NCI-H1417 (cell line): ENCODE measurements around the gene TAS2R14.
A peak's percentile ranks its signal among the peaks of the same experiment; 100 is the strongest.

Experiments
- DNase-seq, 3 experiments: peaks; one replicate each; lab custom pipeline; 2025; lab: John Stamatoyannopoulos, UW

TAS2R14 gene

GRCh38 chr12:10939163-10939562, at the start of gene TAS2R14:
Gene TAS2R14 (minus strand): TSS chr12:10939263. CDS start chr12:10939207, 56 bp downstream.
- no peak for DNase-seq

GRCh38 chr12:10986812-10987211, 47.7 kb upstream of the TAS2R14 start, which contains the start of gene TAS2R50:
Gene TAS2R50 (minus strand): TSS chr12:10986912. CDS start chr12:10986860, 52 bp downstream.
- DNase-seq, result no peak

- DNase-seq, result no peak
These were observed 43.2 kb upstream of the TAS2R14 start for GRCh38 chr12:10982244-10982643.

- no peak for DNase-seq
These were observed 35.9 kb upstream of the TAS2R14 start for GRCh38 chr12:10974965-10975364.

GRCh38 chr12:10968765-10969456, 29.8 kb upstream of the TAS2R14 start:
- DNase-seq, result no peak

- DNase-seq, result no peak
These were observed 28.3 kb upstream of the TAS2R14 start for GRCh38 chr12:10967409-10967808.

GRCh38 chr12:10966314-10966713, 27.3 kb upstream of the TAS2R14 start:
- no peak for DNase-seq

- DNase-seq, result no peak
These were observed 26.4 kb upstream of the TAS2R14 start for GRCh38 chr12:10965476-10965875.

GRCh38 chr12:10960211-10960610, 21.1 kb upstream of the TAS2R14 start:
- no peak for DNase-seq

GRCh38 chr12:10959804-10960203, 20.7 kb upstream of the TAS2R14 start:
- DNase-seq, result peak in 1 of 3 experiments; percentile 35

- DNase-seq, result no peak
These were observed 18.7 kb upstream of the TAS2R14 start for GRCh38 chr12:10957741-10958140.

- DNase-seq, result no peak
These were observed 17.0 kb upstream of the TAS2R14 start for GRCh38 chr12:10956085-10956484.

- DNase-seq, result no peak
These were observed 13.6 kb upstream of the TAS2R14 start for GRCh38 chr12:10952645-10953044.

GRCh38 chr12:10943167-10943566, 4.1 kb upstream of the TAS2R14 start:
- DNase-seq, result no peak

GRCh38 chr12:10941916-10942607, 3.0 kb upstream of the TAS2R14 start:
- DNase-seq, result peak in 1 of 3 experiments; percentile 18

GRCh38 chr12:10941369-10941768, 2.3 kb upstream of the TAS2R14 start:
- no peak for DNase-seq

GRCh38 chr12:10940389-10940788, 1.3 kb upstream of the TAS2R14 start:
- DNase-seq, result no peak

GRCh38 chr12:10936506-10936905, 2.6 kb downstream of the TAS2R14 start:
- DNase-seq, result no peak

- DNase-seq, result no peak
These were observed 10.2 kb downstream of the TAS2R14 start, which contains the start of gene PRH2 for GRCh38 chr12:10928746-10929286. Gene PRH2 (plus strand): TSS chr12:10929236. CDS start chr12:10929274, 38 bp downstream.

- DNase-seq, result no peak
These were observed 12.8 kb downstream of the TAS2R14 start for GRCh38 chr12:10926269-10926668.

GRCh38 chr12:10919809-10920208, 19.3 kb downstream of the TAS2R14 start:
- peak in 1 of 3 experiments; percentile 7 for DNase-seq

GRCh38 chr12:10910380-10910779, 28.7 kb downstream of the TAS2R14 start:
- no peak for DNase-seq

GRCh38 chr12:10909462-10909861, 29.6 kb downstream of the TAS2R14 start, which contains the start of gene TAS2R13:
Gene TAS2R13 (minus strand): TSS chr12:10909562. CDS start chr12:10909298, 264 bp downstream.
- DNase-seq, result no peak
